ENCODE data around the gene RMI2. TPM values are rescaled to one million over a fixed set of nuclear protein-coding genes. Genes with fewer than 3 reads are reported as not detected.
"Not testable (repeated sequence)": the region's sequence is repeated elsewhere in the genome, so short reads cannot be mapped to it uniquely, and the experiment has no call there.

The RMI2 gene
- total and polyA plus RNA-seq, 2 of the 8 experiments (the other 6 are each of a cell fraction or from before 2014, with no cell fraction given): 58.2 to 96.0 TPM

DNA sequence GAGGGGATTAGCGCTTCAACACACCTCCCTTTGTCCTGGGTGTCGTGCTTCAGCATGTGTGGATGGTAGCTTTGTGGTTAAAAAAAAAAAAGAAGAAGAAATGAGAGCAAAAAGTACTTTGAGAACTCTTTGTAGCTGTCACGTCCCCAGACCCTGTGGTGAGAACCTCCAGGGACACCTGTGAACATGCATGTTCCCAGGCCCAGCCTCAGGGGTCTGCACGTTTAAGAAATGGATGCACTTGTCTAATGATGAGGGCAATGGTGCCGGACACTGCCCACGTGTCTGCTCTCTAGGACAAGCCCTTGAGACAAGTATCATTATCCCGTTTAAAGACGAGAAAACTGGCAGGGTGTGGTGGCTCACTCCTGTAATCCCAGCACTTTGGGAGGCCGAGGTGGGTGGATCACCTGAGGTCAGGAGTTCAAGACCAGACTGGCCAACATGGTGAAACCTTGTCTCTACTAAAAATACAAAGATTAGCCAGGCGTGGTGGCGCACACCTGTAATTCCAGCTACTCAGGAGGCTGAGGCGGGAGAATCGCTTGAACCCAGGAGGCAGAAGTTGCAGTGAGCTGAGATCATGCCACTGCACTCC is 46.2 kb upstream of the RMI2 start:
- WGBS, 2 experiments (ENCODE audit: extremely low coverage in 1 of 2, insufficient coverage in 1 of 2, insufficient read length in 1 of 2, insufficient replicate concordance in 2 of 2, low coverage in 1 of 2, low lambda C conversion rate in 2 of 2, missing lambda C conversion rate in 1 of 2): 95% methylated on average over 12 of the region's 13 CpGs; no CpG with 5 or more reads in 1 of the 2 experiments
- Histone ChIP-seq H2BK12ac (ENCODE audit: low read depth, low read length) (peak overlapping the region; percentile 68; the same call in 1 of the 2 replicates), H2BK120ac (replicated peaks; ENCODE audit: low read depth, low read length) (peak overlapping the region; percentile 69), H2BK15ac (ENCODE audit: low read length) (0 out of 2 replicates have a peak overlapping the region, but pooled peaks have one; percentile 88), H2BK20ac (ENCODE audit: low read length) (0 out of 2 replicates have a peak overlapping the region, but pooled peaks have one; percentile 18)
- H3K4me3 ChIP-seq (ENCODE audit: extremely low read depth in 1 of 4, insufficient read depth in 2 of 4, low read depth in 3 of 4, low read length in 4 of 4); H3K79me2 ChIP-seq (ENCODE audit: control insufficient read depth in 1 of 2, insufficient read depth in 2 of 2, low read length in 2 of 2); H3K56ac ChIP-seq (replicated peaks; ENCODE audit: insufficient read length, low read depth, low read length); FAIRE-seq; H3K4ac ChIP-seq (replicated peaks; ENCODE audit: insufficient read length, low read depth, low read length); H2AFZ ChIP-seq (ENCODE audit: low read length); H4K20me1 ChIP-seq (replicated peaks in 1 of 2; ENCODE audit: control insufficient read depth in 1 of 2, insufficient read depth in 2 of 2, low read length in 2 of 2); DNase-seq (ENCODE audit: low read depth in 1 of 2, low spot score in 2 of 2); H3K23me2 ChIP-seq (ENCODE audit: low read depth, low read length); H3K14ac ChIP-seq (ENCODE audit: insufficient read length); H4K5ac ChIP-seq (ENCODE audit: insufficient read length, low read depth, low read length); H3K27me3 ChIP-seq (replicated peaks in 1 of 4; ENCODE audit: control insufficient read depth in 3 of 4, extremely low read depth in 1 of 4, insufficient read depth in 3 of 4, low read length in 3 of 4); H3K79me1 ChIP-seq (ENCODE audit: low read depth, low read length); H4K91ac ChIP-seq (replicated peaks; ENCODE audit: insufficient read length, low read length); H2BK5ac ChIP-seq (ENCODE audit: low read depth, low read length); H3K9me3 ChIP-seq (ENCODE audit: insufficient read depth in 2 of 2, low read depth in 1 of 2, low read length in 1 of 2); H3K4me1 ChIP-seq (replicated peaks in 1 of 4; ENCODE audit: control insufficient read depth in 3 of 4, insufficient read depth in 4 of 4, low read length in 3 of 4); H2AK5ac ChIP-seq (ENCODE audit: low read depth, low read length); H3K9ac ChIP-seq (replicated peaks in 1 of 4; ENCODE audit: extremely low read depth in 1 of 4, low read depth in 3 of 4, low read length in 3 of 4); H3K18ac ChIP-seq (ENCODE audit: extremely low read depth, low read length); H3K23ac ChIP-seq (ENCODE audit: insufficient read length); H3K4me2 ChIP-seq (ENCODE audit: insufficient read depth in 1 of 2, low read depth in 2 of 2, low read length in 2 of 2); H3K36me3 ChIP-seq (ENCODE audit: control insufficient read depth in 2 of 4, insufficient read depth in 4 of 4, low read length in 3 of 4); H4K8ac ChIP-seq (ENCODE audit: extremely low read depth, insufficient read depth, low read length); H3K27ac ChIP-seq (ENCODE audit: low read depth, low read length): not testable (repeated sequence)
- POLR2A ChIA-PET (ENCODE audit: partially characterized antibody): interaction anchor here (1.2 to 2.5 kb wide), 4 partner anchors 9 to 30 kb away, joined by 4 to 10 read pairs (median 6); no protein-coding TSS in a partner anchor
- CTCF ChIA-PET (ENCODE audit: partially characterized antibody): interaction anchor here (0.6 to 3.8 kb wide), 5 partner anchors 11 to 1424 kb away, joined by 3 to 13 read pairs (median 3); partner anchors contain the start of gene SOCS1
